HepG2 (cell line): ENCODE results near the gene GDF7. TPM values are rescaled to one million over a fixed set of nuclear protein-coding genes. Genes with fewer than 3 reads are reported as not detected.
A peak's percentile ranks its signal among the peaks of the same experiment; 100 is the strongest.

ENCODE experiments used
- CBX1 ChIP-seq: IDR thresholded peaks from one replicate; pipeline ENCODE4 v1.6.1; 2016; ENCODE audit warnings: antibody characterized with exemption, low read depth
- DPF2 ChIP-seq: sonication (generic); formaldehyde crosslinking; IDR thresholded peaks from 2 replicates; pipeline ENCODE4 v1.4.0; 2020; ENCODE audit warnings: mild to moderate bottlenecking, low read depth, missing genetic modification reagents, borderline replicate concordance
- DZIP1 ChIP-seq: sonication (generic); formaldehyde crosslinking; IDR thresholded peaks from 2 replicates; pipeline ENCODE4 v1.5.0; 2020; ENCODE audit warnings: mild to moderate bottlenecking, missing genetic modification reagents
- MLXIP ChIP-seq: sonication (generic); formaldehyde crosslinking; IDR thresholded peaks from 2 replicates; pipeline ENCODE4 v1.9.0; 2021; ENCODE audit warnings: missing genetic modification reagents, borderline replicate concordance
- NFKB2 ChIP-seq: sonication (generic); formaldehyde crosslinking; IDR thresholded peaks from 2 replicates; pipeline ENCODE4 v1.4.0; 2020; ENCODE audit warnings: missing genetic modification reagents, borderline replicate concordance
- NR2F1 ChIP-seq, 2 experiments: fragments of 450-650 bp in 1 of 2; formaldehyde crosslinking in 1 of 2; IDR thresholded peaks; 2 replicates each; pipeline versions ENCODE4 v1.5.0 to v1.6.1; 2016 to 2020; ENCODE audit warnings: mild to moderate bottlenecking in 1 of 2, missing compliant biosample characterization in 1 of 2, missing genetic modification reagents in 1 of 2, moderate library complexity in 1 of 2
- PAXIP1 ChIP-seq: sonication (generic); formaldehyde crosslinking; conservative IDR thresholded peaks from 2 replicates; pipeline ENCODE4 v1.4.0; 2020; ENCODE audit warnings: mild to moderate bottlenecking, missing genetic modification reagents, moderate library complexity
- PITX1 ChIP-seq: sonication (generic); formaldehyde crosslinking; IDR thresholded peaks from 2 replicates; pipeline ENCODE4 v1.5.1; 2020; ENCODE audit warnings: mild to moderate bottlenecking, missing genetic modification reagents
- PRDM15 ChIP-seq: sonication (generic); formaldehyde crosslinking; IDR thresholded peaks from 2 replicates; pipeline ENCODE4 v1.4.0; 2020; ENCODE audit warnings: missing genetic modification reagents
- SP5 ChIP-seq: IDR thresholded peaks from 2 replicates; pipeline ENCODE4 v1.6.1; 2016; ENCODE audit warnings: low read depth, borderline replicate concordance
- SPEN ChIP-seq: sonication (generic); formaldehyde crosslinking; IDR thresholded peaks from 2 replicates; pipeline ENCODE4 v1.5.1; 2020; ENCODE audit warnings: low read depth, mild to moderate bottlenecking, missing genetic modification reagents
- ZFP36L2 ChIP-seq: sonication (generic); formaldehyde crosslinking; IDR thresholded peaks from 2 replicates; pipeline ENCODE4 v1.4.0; 2020; ENCODE audit warnings: missing genetic modification reagents
- ZMYM2 ChIP-seq: sonication (generic); formaldehyde crosslinking; IDR thresholded peaks from 2 replicates; pipeline ENCODE4 v1.8.0; 2022; ENCODE audit warnings: mild to moderate bottlenecking, missing genetic modification reagents
- ZNF446 ChIP-seq: sonication (generic); formaldehyde crosslinking; IDR thresholded peaks from 2 replicates; pipeline ENCODE4 v1.5.0; 2020; ENCODE audit warnings: mild to moderate bottlenecking, missing genetic modification reagents
- polyA plus RNA-seq, 8 experiments: library from polyadenylated mRNA; depleted of rRNA in 3 of 8; stranded (reverse) in 7 of 8; unstranded in 1 of 8; fragments of >200 nt; fragmentation: Illumina TruSeq in 4 of 8; extraction: Trizol in 4 of 8; gene quantifications; 2 replicates each; pipeline versions ENCODE4 v1.2.1 to v1.2.3, GENCODE V29; 2011 to 2016; ENCODE audit warnings: low read depth in 4 of 8, missing spikeins in 1 of 8, mixed read lengths in 1 of 8; ENCODE audit not compliant: insufficient read depth in 1 of 8
- total RNA-seq, 5 experiments: library from RNA; depleted of rRNA; stranded (reverse); fragments of >200 nt; fragmentation: Illumina TruSeq; extraction: Trizol; gene quantifications; 2 replicates each; pipeline ENCODE4 v1.2.3, GENCODE V29; 2016; ENCODE audit warnings: low read depth in 1 of 5

Gene GDF7
- total and polyA plus RNA-seq, 2 of the 13 experiments (the other 11 are each of a cell fraction or from before 2014, with no cell fraction given): 1.6 to 15.0 TPM

GRCh38 chr2:20666304-20667150, at the start of gene GDF7 (continued):
- peak; percentile 31; the same call in 1 of the 2 replicates for TF ChIP-seq PRDM15 (CRISPR knock-in tag)
- TF ChIP-seq CBX1: no peak
- no peak for TF ChIP-seq PITX1 (CRISPR knock-in tag)
- peak; percentile 72 for TF ChIP-seq ZMYM2 (CRISPR knock-in tag)
- TF ChIP-seq NR2F1 (CRISPR knock-in tag; IDR thresholded peaks at IDR 0.05): no peak
- TF ChIP-seq DZIP1 (CRISPR knock-in tag): no peak
- TF ChIP-seq ZFP36L2 (CRISPR knock-in tag): no peak
- no peak for TF ChIP-seq SP5
- TF ChIP-seq PAXIP1: peak; percentile 58
- TF ChIP-seq DPF2 (CRISPR knock-in tag): 0 out of 2 replicates have a peak, but pooled peaks have one; percentile 16
- no peak for TF ChIP-seq SPEN (CRISPR knock-in tag)
- TF ChIP-seq ZNF446 (CRISPR knock-in tag): peak; percentile 86
- TF ChIP-seq MLXIP (CRISPR knock-in tag): no peak
- no peak for TF ChIP-seq NFKB2 (CRISPR knock-in tag)
